HG02885 (cell line): ENCODE measurements around the gene STK32A.
A peak's percentile ranks its signal among the peaks of the same experiment; 100 is the strongest.

Experiments used
- ATAC-seq: cut with Tn5 transposase; IDR thresholded peaks from one replicate; pipeline ENCODE4 v1.9.1; 2021; ENCODE audit warnings: mild to moderate bottlenecking; ENCODE audit not compliant: unreplicated experiment, poor library complexity

STK32A gene

GRCh38 chr5:147410496-147411358 lies 175.9 kb downstream of the STK32A start:
- ATAC-seq = no peak

- no peak for ATAC-seq
Measured at GRCh38 chr5:147411359-147412319, 176.8 kb downstream of the STK32A start.

GRCh38 chr5:147412561-147412960 lies 177.7 kb downstream of the STK32A start:
- ATAC-seq = no peak

- no peak for ATAC-seq
Measured at GRCh38 chr5:147413266-147413665, 178.4 kb downstream of the STK32A start.

- ATAC-seq = no peak
Measured at GRCh38 chr5:147415651-147416050, 180.8 kb downstream of the STK32A start.

GRCh38 chr5:147417135-147417813 lies 182.4 kb downstream of the STK32A start:
- ATAC-seq = no peak

GRCh38 chr5:147418613-147419012 lies 183.8 kb downstream of the STK32A start:
- ATAC-seq = no peak

GRCh38 chr5:147426640-147427327 lies 192.0 kb downstream of the STK32A start:
- no peak for ATAC-seq

- no peak for ATAC-seq
Measured at GRCh38 chr5:147427521-147428401, 192.9 kb downstream of the STK32A start.

GRCh38 chr5:147430628-147431027 lies 195.8 kb downstream of the STK32A start:
- no peak for ATAC-seq

GRCh38 chr5:147431586-147431985 lies 196.8 kb downstream of the STK32A start:
- ATAC-seq = no peak

GRCh38 chr5:147432323-147432722 lies 197.5 kb downstream of the STK32A start:
- ATAC-seq = no peak

- ATAC-seq = no peak
Measured at GRCh38 chr5:147434049-147434448, 199.2 kb downstream of the STK32A start.

- peak; percentile 75 for ATAC-seq
Measured at GRCh38 chr5:147436596-147436995, 201.8 kb downstream of the STK32A start.

GRCh38 chr5:147437161-147437596 lies 202.4 kb downstream of the STK32A start:
- no peak for ATAC-seq
